NCI-H345 treated with DMSO at 0.1 percent for 48 hours (cell line): ENCODE data around the gene AATF.
A peak's percentile ranks its signal among the peaks of the same experiment; 100 is the strongest.

Source experiments
- DNase-seq: peaks from one replicate; lab custom pipeline; 2025; ENCODE audit not compliant: unreplicated experiment; lab: John Stamatoyannopoulos, UW

Gene AATF

DNA sequence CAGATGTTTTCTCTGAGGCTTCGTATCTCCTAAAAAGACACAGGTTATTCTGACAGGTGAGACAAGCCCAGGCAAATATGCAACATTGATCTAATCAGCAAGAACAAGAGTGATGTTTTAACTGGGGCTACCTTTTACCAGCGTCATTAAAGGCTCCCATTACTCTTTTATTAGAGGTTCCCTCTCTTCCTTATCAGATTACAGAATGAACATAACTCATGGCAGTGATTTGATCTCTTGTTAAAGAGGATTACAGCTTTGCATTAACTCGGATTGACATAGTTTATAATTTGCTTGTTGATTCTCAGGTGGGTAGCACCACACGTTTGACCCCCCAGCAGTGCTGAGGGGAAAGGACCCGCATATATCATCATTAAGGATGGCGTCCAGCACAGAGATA is 90.5 kb downstream of the AATF start:
- DNase-seq, result no peak

DNA sequence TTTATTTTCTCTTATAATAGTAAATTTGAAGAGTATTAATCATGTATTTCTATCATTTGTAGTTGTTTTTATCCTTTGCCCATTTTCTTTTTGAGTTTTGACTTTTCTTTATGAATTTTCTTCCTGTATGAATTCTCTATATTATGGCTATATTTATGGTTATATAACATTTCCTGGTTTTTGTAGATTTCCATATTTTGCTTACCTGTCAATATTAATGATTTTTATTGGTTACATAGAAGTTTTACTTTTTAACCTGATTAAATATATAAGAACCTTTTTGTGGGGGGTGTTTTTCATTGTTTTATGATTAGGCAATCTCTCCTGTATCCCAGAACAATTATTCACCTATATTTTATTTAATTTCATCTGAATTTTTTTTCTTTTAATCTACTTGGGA is 93.2 kb downstream of the AATF start:
- no peak for DNase-seq

GRCh38 chr17:37043201-37043600 is 94.4 kb downstream of the AATF start:
- DNase-seq, result no peak

- no peak for DNase-seq
Observed at GRCh38 chr17:37045351-37045922, 96.7 kb downstream of the AATF start.

GRCh38 chr17:37047631-37048104 is 98.9 kb downstream of the AATF start:
- DNase-seq, result peak; percentile 47

DNA sequence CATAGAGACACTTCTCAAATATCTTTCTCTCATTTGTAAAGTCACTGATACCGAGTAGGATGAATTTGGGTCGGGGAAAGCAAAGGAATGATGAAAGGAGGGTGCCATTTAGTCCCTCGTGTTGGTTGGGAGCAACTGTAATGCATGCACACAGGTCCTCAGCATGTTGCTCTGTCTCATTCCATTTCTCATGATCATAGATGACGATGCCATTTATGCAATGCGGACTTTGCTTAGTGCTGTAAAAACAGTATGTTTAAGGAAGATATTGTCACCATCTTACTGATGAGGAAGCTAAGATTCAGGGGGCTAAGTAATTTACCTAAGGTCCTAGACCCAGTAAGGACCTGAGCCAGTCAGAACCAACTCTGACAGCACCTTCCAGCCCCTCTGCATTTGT is 100.1 kb downstream of the AATF start:
- no peak for DNase-seq

- no peak for DNase-seq
Observed at GRCh38 chr17:37050920-37051319, 102.2 kb downstream of the AATF start.

DNA sequence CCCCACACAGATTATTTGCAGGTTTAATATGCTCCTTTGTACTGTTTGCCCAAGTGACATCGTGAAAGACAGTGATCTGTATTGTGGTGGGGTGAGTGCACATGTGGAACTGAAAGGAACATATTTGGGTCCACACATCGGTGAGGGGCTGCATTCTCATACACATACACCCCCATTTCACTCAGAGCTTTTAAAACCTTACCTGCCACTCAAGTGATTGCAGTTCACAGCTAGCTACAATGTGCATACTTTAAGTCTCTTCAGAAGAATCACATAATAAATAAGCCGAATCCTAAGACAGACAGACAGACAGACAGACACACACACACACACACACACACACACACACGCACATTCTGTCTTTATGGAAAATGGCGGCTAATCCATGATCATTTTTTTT is 102.6 kb downstream of the AATF start:
- no peak for DNase-seq

- DNase-seq, result no peak
Observed at GRCh38 chr17:37051833-37052232, 103.1 kb downstream of the AATF start.

- DNase-seq, result no peak
Observed at GRCh38 chr17:37052450-37052849, 103.7 kb downstream of the AATF start.

DNA sequence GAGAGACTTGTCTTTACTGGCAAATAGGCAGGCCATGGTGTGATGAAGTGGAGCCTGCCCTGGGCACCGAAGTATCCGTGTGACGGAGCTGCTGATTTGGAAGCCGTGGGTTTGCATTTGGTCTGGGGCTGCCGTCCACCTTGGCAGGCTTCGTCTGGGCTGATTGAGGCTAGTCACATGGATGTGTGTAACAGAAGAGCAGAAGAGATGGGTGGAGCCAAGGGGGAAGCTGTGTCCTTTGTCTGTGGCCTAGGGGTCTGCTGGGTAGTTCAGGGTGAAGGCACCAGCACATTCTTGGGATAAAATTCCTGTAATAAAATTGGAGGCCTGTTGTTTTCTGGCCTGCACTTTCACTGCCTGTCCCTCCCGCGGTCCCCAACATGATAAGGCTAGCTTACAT is 106.1 kb downstream of the AATF start:
- no peak for DNase-seq

DNA sequence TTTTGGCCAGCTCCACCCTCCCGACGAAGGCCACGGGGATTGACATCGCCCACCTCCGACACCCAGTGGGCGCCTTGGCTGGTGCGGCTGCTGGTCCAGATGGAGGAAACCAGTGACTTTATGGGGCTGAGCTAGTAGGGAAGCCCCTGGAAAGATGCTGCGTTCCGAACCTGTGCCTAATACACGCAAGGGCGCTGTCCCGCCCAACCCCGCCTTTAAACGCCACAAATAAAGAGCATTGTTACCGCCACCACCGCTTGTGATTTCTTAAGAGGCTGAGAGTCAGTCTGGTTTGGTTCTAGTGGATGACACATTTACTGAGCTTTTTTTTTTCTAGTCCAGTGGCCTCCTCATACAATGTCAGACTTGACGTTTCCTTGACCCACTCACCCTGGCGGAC is 107.9 kb downstream of the AATF start:
- DNase-seq, result no peak

GRCh38 chr17:37059493-37059892 is 110.7 kb downstream of the AATF start:
- no peak for DNase-seq

- DNase-seq, result no peak
Observed at GRCh38 chr17:37060094-37060493, 111.3 kb downstream of the AATF start.

DNA sequence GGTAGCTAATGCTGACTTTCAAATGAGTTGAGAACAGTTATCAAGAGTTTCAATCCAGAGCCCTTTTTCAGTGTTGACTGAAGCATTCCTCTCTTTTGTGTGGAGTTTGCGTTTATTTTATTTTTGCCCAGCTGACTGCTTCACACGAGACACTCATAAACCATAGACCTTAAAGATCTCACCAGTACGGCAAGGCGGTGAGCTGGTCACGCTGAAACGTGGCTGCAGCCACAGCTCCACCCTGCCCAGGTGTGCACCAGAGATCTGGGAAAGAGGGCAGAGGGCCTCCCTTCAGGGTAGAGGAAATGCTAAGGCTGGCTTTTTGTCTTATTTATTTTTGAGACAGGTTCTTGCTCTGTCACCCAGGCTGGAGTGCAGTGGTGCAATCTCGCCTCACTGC is 112.2 kb downstream of the AATF start:
- DNase-seq, result no peak

GRCh38 chr17:37062021-37062420 is 113.3 kb downstream of the AATF start:
- no peak for DNase-seq

GRCh38 chr17:37064206-37064605 is 115.5 kb downstream of the AATF start:
- no peak for DNase-seq

GRCh38 chr17:37064956-37065355 is 116.2 kb downstream of the AATF start:
- DNase-seq, result no peak

- no peak for DNase-seq
Observed at GRCh38 chr17:37065486-37066321, 117.0 kb downstream of the AATF start.

DNA sequence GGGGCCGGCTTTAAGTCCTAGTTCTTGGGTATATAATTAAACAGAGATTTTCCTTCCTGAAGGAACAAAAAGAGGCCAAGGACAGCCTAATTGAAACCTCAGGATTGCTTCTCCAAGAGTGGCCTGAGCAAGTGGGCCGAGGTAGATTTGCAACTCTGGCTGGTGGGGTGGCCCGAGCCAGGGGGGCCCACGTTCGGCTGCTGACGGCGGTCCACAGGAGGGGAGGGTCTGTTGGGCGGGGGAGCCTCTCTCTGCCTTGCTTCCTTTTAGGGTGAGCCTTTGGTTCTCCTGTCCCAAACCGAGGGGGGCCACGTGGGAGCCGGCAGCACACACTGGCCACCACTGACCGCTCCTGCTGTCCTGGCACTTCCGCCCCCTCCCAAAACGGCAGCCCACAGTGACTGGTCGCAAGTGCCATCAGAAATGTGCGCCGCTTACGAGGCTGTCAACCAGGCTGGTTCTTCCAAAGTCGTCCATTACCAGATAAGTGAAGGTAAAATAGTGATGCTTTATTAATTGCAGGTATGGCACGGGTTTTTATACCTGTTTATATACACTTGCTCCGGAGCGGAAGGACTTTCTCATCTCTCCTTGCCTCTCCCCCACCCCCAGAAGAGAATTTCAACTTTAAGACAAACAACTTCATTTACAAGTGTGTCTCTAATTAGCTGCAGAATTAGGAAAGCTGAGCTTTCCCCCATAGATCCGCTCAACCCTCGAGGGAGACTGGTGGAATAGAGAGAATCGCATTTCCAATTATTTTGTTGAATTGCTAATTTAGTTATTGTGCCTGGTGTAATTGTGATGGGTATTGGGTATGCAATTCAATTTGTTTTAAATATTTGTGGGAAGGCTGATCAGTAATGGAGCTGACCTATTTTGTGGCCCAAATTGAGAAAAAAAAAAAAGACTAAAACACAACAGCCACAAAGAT is 117.8 kb downstream of the AATF start:
- no peak for DNase-seq

GRCh38 chr17:37067555-37068111 is 118.9 kb downstream of the AATF start:
- DNase-seq, result no peak
